SK-N-SH treated with all-trans-retinoic acid at 6 μM for 48 hours (cell line): ENCODE measurements around the gene ABCC1.

Source experiments
- ATAC-seq: fragments of 200-7000 bp; cut with Tn5 transposase; 3 replicates; pipeline ENCODE4 v1.9.1; 2020; ENCODE audit warnings: mild to moderate bottlenecking, moderate library complexity
- ARNTL ChIP-seq: fragments of 450-650 bp; formaldehyde crosslinking; IDR thresholded peaks from 2 replicates; pipeline ENCODE4 v1.5.0; 2020; ENCODE audit warnings: low read depth, mild to moderate bottlenecking, moderate library complexity, borderline replicate concordance
- BACH2 ChIP-seq: fragments of 250-450 bp; sonication (Bioruptor Pico); IDR thresholded peaks from 2 replicates; pipeline ENCODE4 v1.9.0; 2021; ENCODE audit warnings: mild to moderate bottlenecking, borderline replicate concordance
- CSDC2 ChIP-seq: fragments of 250-450 bp; sonication (Bioruptor Pico); IDR thresholded peaks from 2 replicates; pipeline ENCODE4 v1.5.0; 2020; ENCODE audit warnings: mild to moderate bottlenecking, moderate library complexity
- ESRRG ChIP-seq: fragments of 250-450 bp; sonication (Bioruptor Pico); IDR thresholded peaks from 2 replicates; pipeline ENCODE4 v1.6.1; 2021; ENCODE audit warnings: mild to moderate bottlenecking
- GLIS3 ChIP-seq: fragments of 250-450 bp; sonication (Bioruptor Pico); IDR thresholded peaks from 2 replicates; pipeline ENCODE4 v1.5.0; 2020; ENCODE audit warnings: mild to moderate bottlenecking, moderate library complexity
- ISL1 ChIP-seq: fragments of 250-450 bp; sonication (Bioruptor Pico); IDR thresholded peaks from 2 replicates; pipeline ENCODE4 v2.1.2; 2022; ENCODE audit warnings: mild to moderate bottlenecking, moderate library complexity
- OSR1 ChIP-seq: fragments of 250-450 bp; sonication (Bioruptor Pico); IDR thresholded peaks from 2 replicates; pipeline ENCODE4 v1.8.0; 2022; ENCODE audit warnings: moderate library complexity, mild to moderate bottlenecking, inconsistent platforms
- PPARA ChIP-seq: fragments of 250-450 bp; sonication (Bioruptor Pico); IDR thresholded peaks from 2 replicates; pipeline ENCODE4 v1.5.0; 2020; ENCODE audit warnings: mild to moderate bottlenecking, borderline replicate concordance
- RARB ChIP-seq: fragments of 250-450 bp; sonication (Bioruptor Pico); IDR thresholded peaks from 2 replicates; pipeline ENCODE4 v1.8.0; 2021; ENCODE audit warnings: mild to moderate bottlenecking, moderate library complexity
- SNAI2 ChIP-seq: fragments of 250-450 bp; sonication (Bioruptor Pico); IDR thresholded peaks from 2 replicates; pipeline ENCODE4 v1.5.0; 2020; ENCODE audit warnings: mild to moderate bottlenecking, moderate library complexity
- TCF4 ChIP-seq: fragments of 250-450 bp; sonication (Bioruptor Pico); IDR thresholded peaks from 2 replicates; pipeline ENCODE4 v1.8.0; 2021; ENCODE audit warnings: mild to moderate bottlenecking, moderate library complexity, borderline replicate concordance
- TOX ChIP-seq: fragments of 250-450 bp; sonication (Bioruptor Pico); IDR thresholded peaks from 2 replicates; pipeline ENCODE4 v1.8.0; 2021; ENCODE audit warnings: mild to moderate bottlenecking, moderate library complexity, borderline replicate concordance
- ZC3H10 ChIP-seq: fragments of 250-450 bp; sonication (Bioruptor Pico); IDR thresholded peaks from 2 replicates; pipeline ENCODE4 v1.5.1; 2021; ENCODE audit warnings: mild to moderate bottlenecking, moderate library complexity
- ZFP3 ChIP-seq: fragments of 250-450 bp; sonication (Bioruptor Pico); IDR thresholded peaks from 2 replicates; pipeline ENCODE4 v1.5.0; 2020; ENCODE audit warnings: mild to moderate bottlenecking, moderate library complexity
- ZFP30 ChIP-seq: fragments of 450-650 bp; formaldehyde crosslinking; IDR thresholded peaks from 2 replicates; pipeline ENCODE4 v1.5.0; 2022; ENCODE audit warnings: mild to moderate bottlenecking, moderate library complexity
- ZNF565 ChIP-seq: fragments of 450-650 bp; formaldehyde crosslinking; conservative IDR thresholded peaks from 2 replicates; pipeline ENCODE4 v1.5.0; 2020; ENCODE audit warnings: low read depth, mild to moderate bottlenecking, moderate library complexity
- ZNF8 ChIP-seq: fragments of 450-650 bp; formaldehyde crosslinking; IDR thresholded peaks from 2 replicates; pipeline ENCODE4 v1.5.0; 2020; ENCODE audit warnings: mild to moderate bottlenecking, moderate library complexity
- TF ChIP-seq, protein P1 (sequence below): fragments of 250-450 bp; sonication (Bioruptor Pico); IDR thresholded peaks from 2 replicates; pipeline ENCODE4 v1.5.1; 2020; ENCODE audit warnings: low read depth, mild to moderate bottlenecking, moderate library complexity
- TF ChIP-seq, protein P2 (sequence below): fragments of 250-450 bp; sonication (Bioruptor Pico); IDR thresholded peaks from 2 replicates; pipeline ENCODE4 v1.8.0; 2020; ENCODE audit warnings: mild to moderate bottlenecking, moderate library complexity, borderline replicate concordance
- TF ChIP-seq, protein P3 (sequence below): fragments of 250-450 bp; sonication (Bioruptor Pico); IDR thresholded peaks from 2 replicates; pipeline ENCODE4 v1.8.0; 2021; ENCODE audit warnings: low read depth, mild to moderate bottlenecking, moderate library complexity, borderline replicate concordance
- TF ChIP-seq, protein P4 (sequence below): fragments of 250-450 bp; sonication (Bioruptor Pico); IDR thresholded peaks from 2 replicates; pipeline ENCODE4 v1.5.1; 2021; ENCODE audit warnings: mild to moderate bottlenecking, moderate library complexity

The ABCC1 gene

DNA sequence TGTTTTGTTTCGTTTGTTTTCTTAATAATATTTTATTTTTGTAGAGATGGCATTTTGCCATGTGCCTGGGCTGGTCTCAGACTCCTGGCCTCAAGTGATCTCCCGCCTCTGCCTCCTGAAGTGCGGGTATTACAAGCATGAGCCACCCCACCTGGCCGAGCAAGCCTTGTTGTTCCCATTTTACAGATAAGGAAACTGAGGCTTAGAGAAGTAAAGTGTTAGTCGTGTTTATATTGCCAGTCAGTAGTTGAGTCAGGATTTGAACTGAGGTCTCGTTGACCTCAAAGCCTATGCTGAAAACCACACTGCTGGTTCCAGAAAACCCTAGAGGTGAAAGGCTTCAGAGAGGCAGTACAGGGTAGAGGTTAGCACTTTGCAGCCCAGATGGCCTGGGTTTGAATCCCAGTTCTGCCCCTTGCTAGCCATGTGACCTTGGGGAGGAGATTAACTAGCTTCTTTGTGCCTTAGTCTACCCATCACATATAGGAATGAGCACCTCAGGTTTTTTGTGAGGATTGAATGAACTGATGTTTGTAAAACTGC is 171.8 kb downstream of the ABCC1 start (continued):
- TF ChIP-seq, protein P1, sequence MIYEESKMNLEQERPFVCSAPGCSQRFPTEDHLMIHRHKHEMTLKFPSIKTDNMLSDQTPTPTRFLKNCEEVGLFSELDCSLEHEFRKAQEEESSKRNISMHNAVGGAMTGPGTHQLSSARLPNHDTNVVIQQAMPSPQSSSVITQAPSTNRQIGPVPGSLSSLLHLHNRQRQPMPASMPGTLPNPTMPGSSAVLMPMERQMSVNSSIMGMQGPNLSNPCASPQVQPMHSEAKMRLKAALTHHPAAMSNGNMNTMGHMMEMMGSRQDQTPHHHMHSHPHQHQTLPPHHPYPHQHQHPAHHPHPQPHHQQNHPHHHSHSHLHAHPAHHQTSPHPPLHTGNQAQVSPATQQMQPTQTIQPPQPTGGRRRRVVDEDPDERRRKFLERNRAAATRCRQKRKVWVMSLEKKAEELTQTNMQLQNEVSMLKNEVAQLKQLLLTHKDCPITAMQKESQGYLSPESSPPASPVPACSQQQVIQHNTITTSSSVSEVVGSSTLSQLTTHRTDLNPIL (CRISPR knock-in tag): no peak
- no peak for TF ChIP-seq OSR1 (CRISPR knock-in tag)

DNA sequence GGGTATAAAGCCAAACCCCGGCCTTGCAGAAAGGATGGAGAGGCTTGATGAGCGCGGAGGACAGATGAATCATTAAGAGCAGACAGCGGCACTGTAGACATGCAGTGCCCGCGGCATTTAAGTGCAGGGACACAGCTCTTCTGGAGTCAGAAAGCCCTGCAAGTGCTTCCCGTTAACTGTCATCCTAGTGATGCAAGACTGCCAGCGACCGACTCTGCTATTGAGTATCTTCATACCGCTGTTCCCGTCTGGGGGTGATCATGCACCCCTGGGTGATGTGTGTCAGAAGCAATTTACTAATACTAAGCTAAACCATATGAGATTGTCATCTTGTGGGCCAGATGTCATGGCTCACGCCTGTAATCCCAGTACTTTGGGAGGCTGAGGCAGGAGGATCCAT is 172.8 kb downstream of the ABCC1 start:
- TF ChIP-seq ESRRG (CRISPR knock-in tag) (no peak), CSDC2 (CRISPR knock-in tag) (no peak)
- no peak for ATAC-seq

DNA sequence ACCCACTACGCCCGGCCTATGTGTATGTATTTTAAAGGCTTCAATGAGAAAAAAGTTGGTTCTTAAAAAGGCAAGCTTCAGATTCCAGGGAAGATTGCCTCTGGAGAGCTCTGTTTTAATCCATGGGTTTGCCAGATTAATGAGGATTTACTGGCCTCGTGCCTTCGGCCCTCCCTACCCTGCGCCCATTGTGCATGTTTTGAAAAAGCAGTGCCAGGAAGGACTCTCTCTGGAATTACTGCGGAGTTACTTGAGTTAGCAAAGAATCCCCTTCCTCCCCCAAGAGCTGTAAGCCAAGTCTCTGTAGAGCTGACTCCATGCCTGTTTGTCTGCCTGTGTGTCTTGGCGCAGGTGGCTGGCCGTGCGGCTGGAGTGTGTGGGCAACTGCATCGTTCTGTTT is 175.0 kb downstream of the ABCC1 start:
- TF ChIP-seq, protein P2, sequence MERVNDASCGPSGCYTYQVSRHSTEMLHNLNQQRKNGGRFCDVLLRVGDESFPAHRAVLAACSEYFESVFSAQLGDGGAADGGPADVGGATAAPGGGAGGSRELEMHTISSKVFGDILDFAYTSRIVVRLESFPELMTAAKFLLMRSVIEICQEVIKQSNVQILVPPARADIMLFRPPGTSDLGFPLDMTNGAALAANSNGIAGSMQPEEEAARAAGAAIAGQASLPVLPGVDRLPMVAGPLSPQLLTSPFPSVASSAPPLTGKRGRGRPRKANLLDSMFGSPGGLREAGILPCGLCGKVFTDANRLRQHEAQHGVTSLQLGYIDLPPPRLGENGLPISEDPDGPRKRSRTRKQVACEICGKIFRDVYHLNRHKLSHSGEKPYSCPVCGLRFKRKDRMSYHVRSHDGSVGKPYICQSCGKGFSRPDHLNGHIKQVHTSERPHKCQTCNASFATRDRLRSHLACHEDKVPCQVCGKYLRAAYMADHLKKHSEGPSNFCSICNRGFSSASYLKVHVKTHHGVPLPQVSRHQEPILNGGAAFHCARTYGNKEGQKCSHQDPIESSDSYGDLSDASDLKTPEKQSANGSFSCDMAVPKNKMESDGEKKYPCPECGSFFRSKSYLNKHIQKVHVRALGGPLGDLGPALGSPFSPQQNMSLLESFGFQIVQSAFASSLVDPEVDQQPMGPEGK: no peak
- TF ChIP-seq SNAI2 (CRISPR knock-in tag): no peak
- no peak for TF ChIP-seq RARB (CRISPR knock-in tag)
- TF ChIP-seq OSR1 (CRISPR knock-in tag): no peak
- TF ChIP-seq ARNTL (CRISPR knock-in tag): no peak
- TF ChIP-seq PPARA (CRISPR knock-in tag): no peak
- TF ChIP-seq GLIS3 (CRISPR knock-in tag): no peak
- no peak for TF ChIP-seq ESRRG (CRISPR knock-in tag)
- TF ChIP-seq ZFP30 (CRISPR knock-in tag): no peak
- TF ChIP-seq ZNF8 (CRISPR knock-in tag): no peak
- TF ChIP-seq, protein P3, sequence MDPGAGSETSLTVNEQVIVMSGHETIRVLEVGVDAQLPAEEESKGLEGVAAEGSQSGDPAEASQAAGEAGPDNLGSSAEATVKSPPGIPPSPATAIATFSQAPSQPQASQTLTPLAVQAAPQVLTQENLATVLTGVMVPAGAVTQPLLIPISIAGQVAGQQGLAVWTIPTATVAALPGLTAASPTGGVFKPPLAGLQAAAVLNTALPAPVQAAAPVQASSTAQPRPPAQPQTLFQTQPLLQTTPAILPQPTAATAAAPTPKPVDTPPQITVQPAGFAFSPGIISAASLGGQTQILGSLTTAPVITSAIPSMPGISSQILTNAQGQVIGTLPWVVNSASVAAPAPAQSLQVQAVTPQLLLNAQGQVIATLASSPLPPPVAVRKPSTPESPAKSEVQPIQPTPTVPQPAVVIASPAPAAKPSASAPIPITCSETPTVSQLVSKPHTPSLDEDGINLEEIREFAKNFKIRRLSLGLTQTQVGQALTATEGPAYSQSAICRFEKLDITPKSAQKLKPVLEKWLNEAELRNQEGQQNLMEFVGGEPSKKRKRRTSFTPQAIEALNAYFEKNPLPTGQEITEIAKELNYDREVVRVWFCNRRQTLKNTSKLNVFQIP: no peak
- TF ChIP-seq, protein P1 (CRISPR knock-in tag): no peak
- TF ChIP-seq ISL1 (CRISPR knock-in tag): no peak
- no peak for TF ChIP-seq BACH2
- TF ChIP-seq ZFP3 (CRISPR knock-in tag): no peak
- no peak for TF ChIP-seq CSDC2 (CRISPR knock-in tag)
- no peak for TF ChIP-seq ZC3H10 (CRISPR knock-in tag)
- TF ChIP-seq, protein P4, sequence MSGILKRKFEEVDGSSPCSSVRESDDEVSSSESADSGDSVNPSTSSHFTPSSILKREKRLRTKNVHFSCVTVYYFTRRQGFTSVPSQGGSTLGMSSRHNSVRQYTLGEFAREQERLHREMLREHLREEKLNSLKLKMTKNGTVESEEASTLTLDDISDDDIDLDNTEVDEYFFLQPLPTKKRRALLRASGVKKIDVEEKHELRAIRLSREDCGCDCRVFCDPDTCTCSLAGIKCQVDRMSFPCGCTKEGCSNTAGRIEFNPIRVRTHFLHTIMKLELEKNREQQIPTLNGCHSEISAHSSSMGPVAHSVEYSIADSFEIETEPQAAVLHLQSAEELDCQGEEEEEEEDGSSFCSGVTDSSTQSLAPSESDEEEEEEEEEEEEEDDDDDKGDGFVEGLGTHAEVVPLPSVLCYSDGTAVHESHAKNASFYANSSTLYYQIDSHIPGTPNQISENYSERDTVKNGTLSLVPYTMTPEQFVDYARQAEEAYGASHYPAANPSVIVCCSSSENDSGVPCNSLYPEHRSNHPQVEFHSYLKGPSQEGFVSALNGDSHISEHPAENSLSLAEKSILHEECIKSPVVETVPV (CRISPR knock-in tag): no peak
- no peak for ATAC-seq

DNA sequence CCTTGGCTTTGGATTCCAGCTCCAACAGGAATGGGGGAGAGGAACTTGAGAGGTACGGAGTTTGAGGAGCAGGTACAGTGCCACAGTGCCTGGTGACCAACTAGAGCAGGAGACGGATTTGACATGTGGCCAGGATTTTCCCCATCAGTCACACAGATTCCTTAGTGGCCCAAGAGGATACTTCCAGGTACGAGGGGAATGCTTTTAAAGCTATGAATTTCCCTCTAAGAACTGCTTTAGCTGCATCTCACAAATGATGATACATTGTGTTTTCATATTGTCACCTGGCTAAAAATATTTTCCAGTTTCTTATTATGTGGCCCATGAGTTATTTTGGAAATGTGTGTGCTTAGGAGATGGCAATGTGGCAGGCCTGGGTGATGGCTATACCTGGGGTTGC is 175.6 kb downstream of the ABCC1 start:
- no peak for ATAC-seq
- no peak for TF ChIP-seq ZNF565
- TF ChIP-seq ZFP30 (CRISPR knock-in tag): no peak
- no peak for TF ChIP-seq TCF4 (CRISPR knock-in tag)

DNA sequence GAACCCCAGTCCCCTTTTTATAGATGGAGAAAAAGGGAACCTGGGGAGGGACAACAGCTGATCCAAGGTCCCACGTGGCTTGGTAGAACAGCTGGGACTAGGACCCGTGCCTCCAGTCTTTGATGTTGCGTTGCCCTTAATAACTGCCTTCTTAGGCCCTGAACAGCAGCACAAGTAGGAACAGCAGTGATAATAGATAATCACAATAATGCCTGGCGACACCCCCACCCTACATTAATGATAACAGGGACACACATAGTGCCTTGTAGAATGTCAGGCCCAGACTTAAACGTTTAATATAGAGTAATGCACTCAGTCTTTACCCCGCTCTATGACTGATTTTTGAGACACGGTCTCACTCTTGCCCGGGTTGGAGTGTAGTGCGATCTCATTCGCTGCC is 177.5 kb downstream of the ABCC1 start:
- no peak for TF ChIP-seq ZFP3 (CRISPR knock-in tag)
- no peak for TF ChIP-seq TCF4 (CRISPR knock-in tag)
- no peak for TF ChIP-seq ARNTL (CRISPR knock-in tag)
- TF ChIP-seq, protein P2: no peak
- TF ChIP-seq, protein P3: no peak
- no peak for TF ChIP-seq PPARA (CRISPR knock-in tag)
- TF ChIP-seq, protein P4 (CRISPR knock-in tag): no peak
- no peak for TF ChIP-seq RARB (CRISPR knock-in tag)
- TF ChIP-seq TOX (CRISPR knock-in tag): no peak
- peak; percentile 23; the same call in 2 of the 3 replicates for ATAC-seq
